IPS-NIHi7 (cell line): Measurements from ENCODE around the gene TTLL7.
"Not testable (repeated sequence)": the region's sequence is repeated elsewhere in the genome, so short reads cannot be mapped to it uniquely, and the experiment has no call there.

Source experiments
- DNase-seq: peaks from one replicate; pipeline ENCODE4 v3.0.0; 2012; ENCODE audit warnings: mixed read lengths; ENCODE audit errors: extremely low spot score

TTLL7 gene

GRCh38 chr1:83996621-83997020 is 2.3 kb downstream of the TTLL7 start:
- DNase-seq: no peak

GRCh38 chr1:83996191-83996590 is 2.7 kb downstream of the TTLL7 start:
- no peak for DNase-seq

DNA sequence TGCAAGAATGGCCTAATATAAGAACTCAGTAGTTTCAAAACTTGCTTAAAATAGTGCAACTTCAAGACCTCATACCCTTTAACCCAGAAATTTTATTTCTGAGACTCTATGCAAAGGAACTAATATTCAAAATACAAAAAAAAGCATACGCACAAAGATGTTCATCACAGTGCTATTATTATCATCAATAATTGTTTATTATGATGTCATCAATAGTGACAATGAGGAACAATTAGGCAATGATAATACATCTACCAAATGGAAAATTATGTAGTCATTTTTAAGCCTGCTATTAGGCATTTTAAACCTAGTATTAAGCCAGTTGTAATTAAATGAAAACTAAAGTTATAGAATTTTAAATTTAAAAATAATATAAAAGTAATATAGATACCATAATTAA is 3.3 kb downstream of the TTLL7 start:
- no peak for DNase-seq

DNA sequence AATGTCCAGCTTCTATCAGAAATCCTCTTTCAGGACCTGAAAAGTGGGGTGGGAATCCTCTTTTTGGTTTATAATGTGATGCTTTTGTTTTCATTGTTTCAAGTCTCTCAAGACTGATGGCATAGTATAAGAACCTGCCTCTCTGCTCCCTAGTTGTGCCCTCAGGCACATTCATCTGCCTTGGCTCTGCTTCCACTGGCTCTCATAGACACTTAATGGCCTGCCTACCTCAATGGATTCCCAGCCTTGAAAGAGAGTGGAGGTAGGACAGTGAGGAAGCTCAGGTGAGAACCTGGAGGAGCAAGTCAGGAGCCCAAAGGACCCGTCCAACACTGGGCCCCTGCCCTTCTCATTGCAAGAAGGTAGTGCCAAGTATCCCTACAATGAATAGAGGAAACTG is 4.8 kb downstream of the TTLL7 start:
- DNase-seq: no peak

- DNase-seq: no peak
Observed at GRCh38 chr1:83990734-83991133, 8.2 kb downstream of the TTLL7 start.

DNA sequence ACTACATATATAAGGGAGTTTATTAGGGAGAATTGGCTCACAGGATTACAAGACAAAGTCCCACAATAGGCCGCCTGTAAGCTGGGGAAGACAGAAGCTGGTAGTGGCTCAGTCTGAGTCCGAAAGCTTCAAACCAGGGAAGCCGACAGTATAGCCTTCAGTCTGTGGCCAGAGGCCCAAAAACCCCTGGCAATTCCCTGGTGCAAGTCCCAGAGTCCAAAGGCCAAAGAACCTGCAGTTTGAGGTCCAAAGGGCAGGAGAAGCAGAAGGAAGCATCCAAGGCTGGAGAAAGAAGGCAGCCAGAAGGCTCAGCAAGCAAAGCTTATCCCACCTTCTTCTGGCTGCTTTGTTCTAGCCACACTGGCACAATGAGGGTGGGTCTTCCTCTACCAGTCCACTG is 13.9 kb downstream of the TTLL7 start:
- DNase-seq: no peak

GRCh38 chr1:83983918-83984317 is 15.0 kb downstream of the TTLL7 start:
- not testable (repeated sequence) for DNase-seq

- no peak for DNase-seq
Observed at GRCh38 chr1:83978056-83978455, 20.9 kb downstream of the TTLL7 start.

GRCh38 chr1:83976920-83977319 is 22.0 kb downstream of the TTLL7 start:
- no peak for DNase-seq

GRCh38 chr1:83970802-83971201 is 28.1 kb downstream of the TTLL7 start:
- DNase-seq: peak; percentile 26

- DNase-seq: no peak
Observed at GRCh38 chr1:83970114-83970513, 28.8 kb downstream of the TTLL7 start.

DNA sequence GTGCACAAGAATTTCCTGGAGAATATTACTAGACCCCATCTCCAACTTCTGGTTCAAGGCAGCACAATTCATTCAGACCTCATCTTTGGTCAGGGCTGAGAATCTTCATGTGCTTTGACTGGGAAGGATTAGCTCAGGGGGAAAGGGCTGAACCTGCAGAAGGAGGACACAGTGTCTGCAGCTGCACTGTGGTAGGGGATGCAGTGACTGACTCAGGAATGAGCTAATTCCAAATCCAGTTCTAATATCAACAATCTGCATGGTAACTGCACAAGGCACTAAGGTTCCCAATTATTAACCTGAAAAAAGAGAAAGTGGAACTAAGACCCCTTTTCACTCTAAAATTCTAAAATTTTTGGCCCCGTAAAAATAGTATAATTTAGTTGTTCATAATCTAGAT is 31.6 kb downstream of the TTLL7 start:
- no peak for DNase-seq

GRCh38 chr1:83964153-83964552 is 34.8 kb downstream of the TTLL7 start:
- no peak for DNase-seq

GRCh38 chr1:83961571-83962295 is 37.2 kb downstream of the TTLL7 start:
- DNase-seq: no peak

DNA sequence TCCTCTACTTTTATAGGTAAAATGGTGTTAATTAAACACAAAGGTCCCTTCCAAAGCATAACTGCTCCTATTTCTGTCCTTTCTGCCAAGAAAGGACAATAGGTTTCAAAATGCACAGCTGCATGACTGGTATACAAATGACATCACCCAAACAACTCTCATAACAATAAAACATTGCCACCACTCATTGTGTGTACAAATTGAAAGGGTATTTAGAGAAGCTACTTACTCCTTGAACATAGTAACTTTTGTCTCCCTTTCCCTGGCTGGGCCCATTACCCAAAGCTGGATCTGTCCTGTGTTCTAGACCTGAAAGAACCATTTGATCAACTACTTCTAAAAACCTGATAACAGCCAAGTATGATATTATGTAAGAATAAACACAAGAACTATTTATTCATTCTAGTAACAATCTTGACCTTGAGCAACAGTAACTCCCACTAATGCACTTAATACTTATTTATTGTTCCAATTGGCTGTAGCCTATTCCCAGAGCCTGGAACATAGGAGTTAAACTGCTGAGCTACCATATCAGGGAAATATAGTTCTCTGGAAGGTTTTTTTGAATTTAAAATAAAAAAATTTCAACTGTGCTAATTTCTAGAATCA is 38.2 kb downstream of the TTLL7 start:
- no peak for DNase-seq

DNA sequence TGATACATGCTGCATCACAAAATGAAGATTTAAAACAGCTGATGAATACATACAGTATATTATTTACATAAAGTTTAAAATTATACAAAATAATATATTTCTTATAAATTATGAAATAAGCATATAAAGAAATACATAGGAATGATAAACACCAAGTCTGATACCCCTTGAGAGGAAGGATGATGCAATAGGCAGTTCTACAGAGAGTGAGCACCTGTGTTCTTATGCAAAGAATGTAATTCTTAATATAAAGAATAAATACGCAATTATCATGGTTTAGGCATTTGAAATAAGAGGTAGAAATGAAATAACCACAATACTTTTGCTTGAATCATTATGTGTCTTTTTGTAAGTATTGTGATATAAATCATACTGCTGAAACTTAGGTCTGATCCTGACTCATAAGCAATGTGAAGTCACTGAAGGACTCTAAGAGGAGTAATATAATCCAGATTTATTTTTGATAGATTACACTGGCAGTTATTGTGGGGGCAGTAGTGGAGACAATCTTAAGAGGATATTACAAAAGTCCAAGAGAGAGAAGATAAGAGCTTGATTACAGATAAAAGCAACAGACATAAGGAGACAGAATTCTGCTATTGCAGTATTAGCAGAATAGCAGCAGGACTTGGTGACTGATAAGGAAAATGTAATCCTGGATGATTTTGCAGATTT is 39.0 kb downstream of the TTLL7 start:
- no peak for DNase-seq

GRCh38 chr1:83958704-83959103 is 40.2 kb downstream of the TTLL7 start:
- DNase-seq: no peak

GRCh38 chr1:83954166-83954823 is 44.6 kb downstream of the TTLL7 start:
- DNase-seq: no peak

- no peak for DNase-seq
Observed at GRCh38 chr1:83950106-83950661, 48.7 kb downstream of the TTLL7 start.

DNA sequence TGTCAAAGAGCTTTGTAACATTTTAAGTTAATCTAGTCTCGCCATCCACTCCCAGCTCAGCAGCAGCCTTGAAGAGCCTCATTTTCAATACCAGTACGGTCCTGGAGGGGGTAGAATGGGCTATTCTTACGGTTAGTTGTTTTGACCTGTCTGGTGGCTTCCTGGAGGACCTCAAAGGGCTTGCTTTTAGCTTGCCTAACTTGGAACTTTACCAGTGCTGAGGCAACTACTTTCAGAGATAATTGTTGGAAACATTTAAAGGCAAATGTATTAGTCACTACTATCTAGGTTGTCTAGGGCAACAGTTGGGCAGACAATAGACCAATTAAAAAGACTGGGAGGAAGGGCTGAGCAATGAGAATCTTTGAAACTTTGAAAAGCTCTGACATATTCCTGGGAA is 56.0 kb downstream of the TTLL7 start:
- DNase-seq: peak; percentile 15

GRCh38 chr1:83934550-83934949 is 64.4 kb downstream of the TTLL7 start:
- DNase-seq: no peak

GRCh38 chr1:83932693-83933092 is 66.2 kb downstream of the TTLL7 start:
- DNase-seq: no peak
